ENCODE results near the gene GNB1L.

The GNB1L gene

GRCh38 chr22:19760951-19761724, 93.5 kb downstream of the GNB1L start:
- no peak for TF ChIP-seq CTCF (IDR thresholded peaks at IDR 0.05; ENCODE audit: insufficient read depth, missing control alignments)
- FAIRE-seq (no peak), DNase-seq (ENCODE audit: insufficient read length, low spot score) (no peak)

DNA sequence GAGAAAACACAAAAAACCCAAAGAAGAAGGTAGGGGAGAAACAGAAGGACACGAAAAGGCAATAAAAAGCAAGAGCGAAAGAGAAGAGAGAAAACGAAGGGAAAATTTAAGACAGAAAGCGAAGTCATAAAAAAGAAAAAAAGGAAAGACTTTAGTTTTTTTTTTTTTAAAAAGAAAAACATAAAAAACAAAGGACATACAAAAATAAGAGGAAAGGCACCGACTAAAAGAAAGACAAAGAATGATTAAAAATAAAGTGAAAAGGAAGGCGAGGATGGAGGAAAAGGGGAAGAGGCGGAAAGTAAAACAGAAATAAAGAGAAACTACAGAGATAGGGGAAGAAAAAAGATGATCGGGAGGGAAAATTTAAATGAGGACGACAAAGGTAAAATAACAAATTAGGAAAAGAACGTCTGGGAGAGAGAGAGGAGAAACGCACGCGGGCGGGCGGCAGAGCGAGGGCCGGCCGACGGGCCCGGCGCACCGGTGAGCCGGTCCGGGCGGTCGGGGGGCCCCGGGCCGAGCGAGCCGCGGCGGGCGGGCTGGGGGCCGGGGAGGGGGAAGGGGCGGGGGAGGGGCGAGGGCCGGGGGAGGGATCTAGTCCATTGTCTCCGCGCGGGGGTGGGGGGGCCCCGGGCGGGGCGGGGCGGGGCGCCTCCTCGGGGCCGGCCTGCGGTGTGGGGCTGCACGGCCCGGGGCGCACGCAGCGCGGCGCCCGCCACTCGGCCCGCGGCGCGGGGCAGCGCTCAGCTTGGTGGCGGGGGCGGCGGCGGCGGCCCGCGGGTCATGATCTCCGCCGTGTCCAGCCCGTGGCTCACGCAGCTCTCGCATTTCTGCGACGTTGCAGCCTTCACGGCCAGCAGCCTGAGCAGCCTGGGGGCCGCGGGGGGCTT, 94.4 kb downstream of the GNB1L start, which contains the start of gene TBX1:
TBX1 (plus strand) TSS at position 721 of the 893 bp plus-strand sequence; CDS start at position 787, 66 bp downstream.
- no peak for DNase-seq (ENCODE audit: insufficient read length, low spot score)
- FAIRE-seq: no peak
- no peak for TF ChIP-seq CTCF (IDR thresholded peaks at IDR 0.05; ENCODE audit: insufficient read depth, missing control alignments)

GRCh38 chr22:19759427-19760057, 95.1 kb downstream of the GNB1L start:
- DNase-seq (ENCODE audit: insufficient read length, low spot score): no peak
- no peak for TF ChIP-seq CTCF (IDR thresholded peaks at IDR 0.05; ENCODE audit: insufficient read depth, missing control alignments)
- no peak for FAIRE-seq

GRCh38 chr22:19758896-19759426, 95.7 kb downstream of the GNB1L start:
- DNase-seq (ENCODE audit: insufficient read length, low spot score): no peak
- no peak for TF ChIP-seq CTCF (IDR thresholded peaks at IDR 0.05; ENCODE audit: insufficient read depth, missing control alignments)
- no peak for FAIRE-seq

DNA sequence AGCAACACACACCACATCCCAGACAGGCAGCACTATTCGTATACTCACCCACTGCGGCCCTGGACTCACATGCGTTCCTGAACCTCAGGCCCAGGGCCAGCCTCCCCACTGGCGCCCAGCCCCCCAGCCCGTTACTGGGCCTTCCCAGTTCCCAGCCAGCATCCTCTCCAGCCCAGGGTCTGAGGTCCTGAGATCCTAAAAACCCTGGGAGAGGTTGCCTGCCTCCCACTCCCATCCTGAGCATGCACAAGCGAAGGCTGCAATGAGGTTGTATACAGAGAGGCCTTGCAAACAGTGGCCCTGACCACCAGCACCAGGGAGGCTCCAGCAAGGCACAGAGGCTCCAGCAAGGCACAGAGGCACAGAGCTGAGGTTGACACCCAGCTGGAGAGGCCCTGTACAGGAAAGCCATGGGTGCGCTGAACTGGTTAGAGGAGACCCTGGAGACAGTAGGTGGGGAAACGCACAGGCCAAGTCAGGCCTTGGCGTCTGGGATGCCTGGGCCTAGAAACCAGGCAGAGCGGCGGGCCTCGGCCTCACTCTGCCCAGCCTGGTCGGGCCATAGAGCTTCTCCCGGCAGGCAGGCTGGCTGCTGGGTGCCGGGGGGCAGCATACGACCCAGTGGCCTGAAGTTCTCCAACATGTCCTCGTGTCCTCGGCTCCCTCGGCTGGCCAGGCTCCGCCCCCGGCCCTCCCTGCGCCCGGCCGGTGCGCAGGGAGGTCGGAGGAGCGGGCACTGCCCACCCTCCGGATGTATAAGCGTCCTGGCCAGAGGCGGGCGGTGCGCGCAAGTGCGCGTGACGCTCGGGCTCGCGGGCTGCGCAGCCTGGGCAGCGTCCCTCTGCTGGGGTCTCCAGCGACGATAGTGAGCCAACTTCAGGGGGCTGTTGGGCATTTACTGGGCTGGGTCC, 96.4 kb downstream of the GNB1L start:
- no peak for FAIRE-seq
- no peak for TF ChIP-seq CTCF (IDR thresholded peaks at IDR 0.05; ENCODE audit: insufficient read depth, missing control alignments)
- DNase-seq (ENCODE audit: insufficient read length, low spot score): no peak

Measured in D721Med (cell line).